Epithelial cell of alveolus of lung (primary cell): ENCODE measurements around the gene EPHB1. TPM values are rescaled to one million over a fixed set of nuclear protein-coding genes. Genes with fewer than 3 reads are reported as not detected.

Source experiments
- total RNA-seq: library from RNA; depleted of rRNA; stranded (reverse); fragments of >200 nt; gene quantifications from 2 replicates; pipeline ENCODE4 v1.2.1, GENCODE V29; 2015

EPHB1 gene
- 0.24 and 0.65 TPM in 2 replicates for total RNA-seq

DNA sequence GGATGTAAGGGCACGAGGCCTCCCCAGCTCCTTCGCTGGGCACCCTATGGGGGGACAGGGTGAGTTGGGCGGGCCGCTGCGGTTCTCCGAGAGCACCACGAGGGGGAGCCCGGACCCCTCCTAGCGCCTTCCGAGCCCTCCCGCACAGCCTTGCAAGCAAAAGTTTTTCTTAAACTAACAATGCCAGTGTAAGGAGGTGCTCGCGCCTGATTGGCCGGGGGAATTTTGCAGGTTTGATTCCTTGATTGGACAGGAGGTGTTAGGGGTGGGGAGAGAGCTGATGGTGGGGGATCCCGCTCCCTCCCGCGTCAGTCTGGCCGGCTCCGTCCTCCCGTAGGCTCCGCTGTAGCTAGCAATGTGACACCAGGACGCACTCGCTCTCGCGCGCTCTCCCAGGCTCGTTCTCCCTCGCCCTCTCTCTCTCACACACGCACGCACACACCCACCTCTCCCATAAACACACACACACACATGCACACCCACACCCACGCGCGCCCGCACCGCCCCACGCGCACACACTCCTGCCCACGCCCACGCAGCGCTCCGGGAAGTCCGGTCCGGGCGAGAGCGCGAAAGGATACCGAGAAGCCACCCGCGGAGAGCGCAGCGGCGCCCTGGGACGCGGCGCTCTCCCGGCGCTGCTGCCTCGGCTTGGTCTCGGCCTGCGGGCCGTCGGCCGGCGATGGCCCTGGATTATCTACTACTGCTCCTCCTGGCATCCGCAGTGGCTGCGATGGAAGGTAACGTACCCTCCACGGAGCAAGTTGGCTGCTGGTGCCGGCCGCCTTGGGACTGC is at the start of gene EPHB1:
TSS of gene EPHB1 (plus strand) at position 311 of the 796 bp plus-strand sequence.

Other genes starting within 250 kb of the EPHB1 start
- 0.13 and 0.16 TPM in 2 replicates for gene KY, start 144.2 kb upstream of the EPHB1 start, total RNA-seq